A549 (cell line): ENCODE measurements around the gene ICAM3.

Experiments
- EP300 ChIP-seq, 2 experiments: fragments of >200 bp; sonication (Bioruptor Twin); formaldehyde crosslinking; IDR thresholded peaks; 2 replicates in 1 of 2; 3 replicates in 1 of 2; pipeline ENCODE4 v1.6.1; 2016 to 2017
- JUN ChIP-seq, 2 experiments: fragments of >200 bp; sonication (Bioruptor Twin); formaldehyde crosslinking; IDR thresholded peaks; 2 replicates in 1 of 2; 3 replicates in 1 of 2; pipeline ENCODE4 v1.6.1; 2016 to 2017
- JUNB ChIP-seq: fragments of >200 bp; sonication (Bioruptor Twin); formaldehyde crosslinking; IDR thresholded peaks from 2 replicates; pipeline ENCODE4 v1.6.1; 2016
- MAFK ChIP-seq: fragments of 450-650 bp; IDR thresholded peaks from 2 replicates; pipeline ENCODE4 v1.6.1; 2014; ENCODE audit not compliant: partially characterized antibody
- POLR2A ChIP-seq: IDR thresholded peaks from 2 replicates; pipeline ENCODE4 v1.6.1; 2012; ENCODE audit warnings: mild to moderate bottlenecking, low read length
- POLR2AphosphoS2 ChIP-seq: conservative IDR thresholded peaks from 2 replicates; pipeline ENCODE4 v1.6.1; 2012; ENCODE audit warnings: low read length, improper control_type of control experiment, inconsistent platforms
- RAD21 ChIP-seq, 2 experiments: fragments of >200 bp in 1 of 2; sonication (Bioruptor Twin) in 1 of 2; formaldehyde crosslinking in 1 of 2; IDR thresholded peaks in 1 of 2; conservative IDR thresholded peaks in 1 of 2; 2 replicates in 1 of 2; 3 replicates in 1 of 2; pipeline ENCODE4 v1.6.1; 2012 to 2018; ENCODE audit warnings: inconsistent platforms in 1 of 2
- RCOR1 ChIP-seq: fragments of 150-350 bp; IDR thresholded peaks from 2 replicates; pipeline ENCODE4 v1.6.1; 2014; ENCODE audit warnings: antibody characterized with exemption, low read length, low read depth
- SREBF2 ChIP-seq: fragments of 450-650 bp; IDR thresholded peaks from 2 replicates; pipeline ENCODE4 v1.6.1; 2014; ENCODE audit warnings: mild to moderate bottlenecking, moderate library complexity
- ZSCAN20 ChIP-seq: fragments of 250-450 bp; sonication (Bioruptor Pico); IDR thresholded peaks from 2 replicates; pipeline ENCODE4 v1.8.0; 2022; ENCODE audit warnings: mild to moderate bottlenecking, moderate library complexity
- TF ChIP-seq, protein P1 (sequence below): fragments of >200 bp; sonication (Bioruptor Twin); formaldehyde crosslinking; IDR thresholded peaks from 3 replicates; pipeline ENCODE4 v1.5.1; 2016
- TF ChIP-seq, protein P2 (sequence below): fragments of 450-650 bp; IDR thresholded peaks from 2 replicates; pipeline ENCODE4 v1.6.1; 2014; ENCODE audit warnings: antibody characterized with exemption

DNA sequence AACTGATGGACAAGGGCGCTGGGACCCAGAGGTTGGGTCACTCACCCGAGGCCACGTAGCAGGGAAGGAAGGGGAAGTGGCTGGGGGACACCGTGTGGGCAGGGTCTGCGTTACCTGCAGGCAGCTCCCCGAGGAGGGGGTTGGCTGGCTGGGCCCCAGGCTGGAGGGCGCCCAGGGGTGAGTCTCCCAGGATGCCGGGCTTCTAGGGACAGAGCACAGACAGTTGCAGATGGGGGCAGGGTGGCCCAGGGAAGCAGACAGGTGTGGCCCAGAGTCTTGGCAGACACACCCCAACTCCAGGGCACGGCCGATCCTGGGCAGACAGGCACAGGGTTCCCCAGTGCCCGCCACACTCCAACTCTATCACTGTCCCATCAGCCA lies 18.0 kb downstream of the ICAM3 start:
- TF ChIP-seq, protein P1, sequence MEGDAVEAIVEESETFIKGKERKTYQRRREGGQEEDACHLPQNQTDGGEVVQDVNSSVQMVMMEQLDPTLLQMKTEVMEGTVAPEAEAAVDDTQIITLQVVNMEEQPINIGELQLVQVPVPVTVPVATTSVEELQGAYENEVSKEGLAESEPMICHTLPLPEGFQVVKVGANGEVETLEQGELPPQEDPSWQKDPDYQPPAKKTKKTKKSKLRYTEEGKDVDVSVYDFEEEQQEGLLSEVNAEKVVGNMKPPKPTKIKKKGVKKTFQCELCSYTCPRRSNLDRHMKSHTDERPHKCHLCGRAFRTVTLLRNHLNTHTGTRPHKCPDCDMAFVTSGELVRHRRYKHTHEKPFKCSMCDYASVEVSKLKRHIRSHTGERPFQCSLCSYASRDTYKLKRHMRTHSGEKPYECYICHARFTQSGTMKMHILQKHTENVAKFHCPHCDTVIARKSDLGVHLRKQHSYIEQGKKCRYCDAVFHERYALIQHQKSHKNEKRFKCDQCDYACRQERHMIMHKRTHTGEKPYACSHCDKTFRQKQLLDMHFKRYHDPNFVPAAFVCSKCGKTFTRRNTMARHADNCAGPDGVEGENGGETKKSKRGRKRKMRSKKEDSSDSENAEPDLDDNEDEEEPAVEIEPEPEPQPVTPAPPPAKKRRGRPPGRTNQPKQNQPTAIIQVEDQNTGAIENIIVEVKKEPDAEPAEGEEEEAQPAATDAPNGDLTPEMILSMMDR, result no peak
- TF ChIP-seq, protein P2, sequence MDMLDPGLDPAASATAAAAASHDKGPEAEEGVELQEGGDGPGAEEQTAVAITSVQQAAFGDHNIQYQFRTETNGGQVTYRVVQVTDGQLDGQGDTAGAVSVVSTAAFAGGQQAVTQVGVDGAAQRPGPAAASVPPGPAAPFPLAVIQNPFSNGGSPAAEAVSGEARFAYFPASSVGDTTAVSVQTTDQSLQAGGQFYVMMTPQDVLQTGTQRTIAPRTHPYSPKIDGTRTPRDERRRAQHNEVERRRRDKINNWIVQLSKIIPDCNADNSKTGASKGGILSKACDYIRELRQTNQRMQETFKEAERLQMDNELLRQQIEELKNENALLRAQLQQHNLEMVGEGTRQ, result no peak
- TF ChIP-seq ZSCAN20 (CRISPR knock-in tag) (no peak), POLR2A (no peak), RCOR1 (no peak), JUN (IDR thresholded peaks at IDR 0.05) (no peak), POLR2AphosphoS2 (no peak), RAD21 (conservative IDR thresholded peaks at IDR 0.05 in 1 of 2, IDR thresholded peaks at IDR 0.05 in 1 of 2) (no peak), MAFK (no peak), EP300 (IDR thresholded peaks at IDR 0.05) (no peak), JUNB (no peak), SREBF2 (no peak)
